SK-N-SH treated with all-trans-retinoic acid at 6 μM for 48 hours (cell line): ENCODE measurements around the gene RPS6KA2.

ENCODE experiments used
- ATAC-seq: fragments of 200-7000 bp; cut with Tn5 transposase; 3 replicates; pipeline ENCODE4 v1.9.1; 2020; ENCODE audit warnings: mild to moderate bottlenecking, moderate library complexity
- ARNTL ChIP-seq: fragments of 450-650 bp; formaldehyde crosslinking; IDR thresholded peaks from 2 replicates; pipeline ENCODE4 v1.5.0; 2020; ENCODE audit warnings: low read depth, mild to moderate bottlenecking, moderate library complexity, borderline replicate concordance
- BACH2 ChIP-seq: fragments of 250-450 bp; sonication (Bioruptor Pico); IDR thresholded peaks from 2 replicates; pipeline ENCODE4 v1.9.0; 2021; ENCODE audit warnings: mild to moderate bottlenecking, borderline replicate concordance
- CREB5 ChIP-seq: fragments of 250-450 bp; sonication (Bioruptor Pico); IDR thresholded peaks from 2 replicates; pipeline ENCODE4 v1.5.1; 2020; ENCODE audit warnings: low read depth, mild to moderate bottlenecking, moderate library complexity
- CSDC2 ChIP-seq: fragments of 250-450 bp; sonication (Bioruptor Pico); IDR thresholded peaks from 2 replicates; pipeline ENCODE4 v1.5.0; 2020; ENCODE audit warnings: mild to moderate bottlenecking, moderate library complexity
- CSRNP3 ChIP-seq: fragments of 250-450 bp; sonication (Bioruptor Pico); IDR thresholded peaks from 2 replicates; pipeline ENCODE4 v1.5.1; 2021; ENCODE audit warnings: mild to moderate bottlenecking, moderate library complexity
- ESRRG ChIP-seq: fragments of 250-450 bp; sonication (Bioruptor Pico); IDR thresholded peaks from 2 replicates; pipeline ENCODE4 v1.6.1; 2021; ENCODE audit warnings: mild to moderate bottlenecking
- GLIS3 ChIP-seq: fragments of 250-450 bp; sonication (Bioruptor Pico); IDR thresholded peaks from 2 replicates; pipeline ENCODE4 v1.5.0; 2020; ENCODE audit warnings: mild to moderate bottlenecking, moderate library complexity
- OSR1 ChIP-seq: fragments of 250-450 bp; sonication (Bioruptor Pico); IDR thresholded peaks from 2 replicates; pipeline ENCODE4 v1.8.0; 2022; ENCODE audit warnings: moderate library complexity, mild to moderate bottlenecking, inconsistent platforms
- PATZ1 ChIP-seq: fragments of 250-450 bp; sonication (Bioruptor Pico); IDR thresholded peaks from 2 replicates; pipeline ENCODE4 v1.8.0; 2020; ENCODE audit warnings: mild to moderate bottlenecking, moderate library complexity, borderline replicate concordance
- POU6F1 ChIP-seq: fragments of 250-450 bp; sonication (Bioruptor Pico); IDR thresholded peaks from 2 replicates; pipeline ENCODE4 v1.8.0; 2021; ENCODE audit warnings: low read depth, mild to moderate bottlenecking, moderate library complexity, borderline replicate concordance
- PPARA ChIP-seq: fragments of 250-450 bp; sonication (Bioruptor Pico); IDR thresholded peaks from 2 replicates; pipeline ENCODE4 v1.5.0; 2020; ENCODE audit warnings: mild to moderate bottlenecking, borderline replicate concordance
- RARB ChIP-seq: fragments of 250-450 bp; sonication (Bioruptor Pico); IDR thresholded peaks from 2 replicates; pipeline ENCODE4 v1.8.0; 2021; ENCODE audit warnings: mild to moderate bottlenecking, moderate library complexity
- SNAI2 ChIP-seq: fragments of 250-450 bp; sonication (Bioruptor Pico); IDR thresholded peaks from 2 replicates; pipeline ENCODE4 v1.5.0; 2020; ENCODE audit warnings: mild to moderate bottlenecking, moderate library complexity
- TCF4 ChIP-seq: fragments of 250-450 bp; sonication (Bioruptor Pico); IDR thresholded peaks from 2 replicates; pipeline ENCODE4 v1.8.0; 2021; ENCODE audit warnings: mild to moderate bottlenecking, moderate library complexity, borderline replicate concordance
- TOX ChIP-seq: fragments of 250-450 bp; sonication (Bioruptor Pico); IDR thresholded peaks from 2 replicates; pipeline ENCODE4 v1.8.0; 2021; ENCODE audit warnings: mild to moderate bottlenecking, moderate library complexity, borderline replicate concordance
- TSHZ2 ChIP-seq: fragments of 250-450 bp; sonication (Bioruptor Pico); IDR thresholded peaks from 2 replicates; pipeline ENCODE4 v1.5.0; 2020; ENCODE audit warnings: mild to moderate bottlenecking, moderate library complexity
- ZC3H10 ChIP-seq: fragments of 250-450 bp; sonication (Bioruptor Pico); IDR thresholded peaks from 2 replicates; pipeline ENCODE4 v1.5.1; 2021; ENCODE audit warnings: mild to moderate bottlenecking, moderate library complexity
- ZFP3 ChIP-seq: fragments of 250-450 bp; sonication (Bioruptor Pico); IDR thresholded peaks from 2 replicates; pipeline ENCODE4 v1.5.0; 2020; ENCODE audit warnings: mild to moderate bottlenecking, moderate library complexity
- ZFP30 ChIP-seq: fragments of 450-650 bp; formaldehyde crosslinking; IDR thresholded peaks from 2 replicates; pipeline ENCODE4 v1.5.0; 2022; ENCODE audit warnings: mild to moderate bottlenecking, moderate library complexity
- ZNF565 ChIP-seq: fragments of 450-650 bp; formaldehyde crosslinking; conservative IDR thresholded peaks from 2 replicates; pipeline ENCODE4 v1.5.0; 2020; ENCODE audit warnings: low read depth, mild to moderate bottlenecking, moderate library complexity
- ZNF70 ChIP-seq: fragments of 450-650 bp; formaldehyde crosslinking; IDR thresholded peaks from 2 replicates; pipeline ENCODE4 v1.5.0; 2020; ENCODE audit warnings: mild to moderate bottlenecking, moderate library complexity
- ZNF8 ChIP-seq: fragments of 450-650 bp; formaldehyde crosslinking; IDR thresholded peaks from 2 replicates; pipeline ENCODE4 v1.5.0; 2020; ENCODE audit warnings: mild to moderate bottlenecking, moderate library complexity

Gene RPS6KA2

GRCh38 chr6:166654573-166654972 lies 27.5 kb upstream of the RPS6KA2 start (continued):
- TF ChIP-seq TCF4 (CRISPR knock-in tag) (0 out of 2 replicates have a peak, but pooled peaks have one; percentile 43), PATZ1 (CRISPR knock-in tag) (0 out of 2 replicates have a peak, but pooled peaks have one; percentile 27), GLIS3 (CRISPR knock-in tag) (peak; percentile 67; the same call in 1 of the 2 replicates), ZNF70 (CRISPR knock-in tag) (no peak), CSRNP3 (no peak), BACH2 (CRISPR knock-in tag) (no peak), OSR1 (no peak), ZFP3 (peak; percentile 81; the same call in 1 of the 2 replicates), ZNF8 (CRISPR knock-in tag) (no peak), ZC3H10 (peak; percentile 61; the same call in 1 of the 2 replicates)

- TF ChIP-seq RARB (CRISPR knock-in tag) (no peak), CSRNP3 (peak; percentile 85; the same call in 1 of the 2 replicates)
- TF ChIP-seq, all 23 proteins: peak for 1
- no peak; the same call in 2 of the 3 replicates for ATAC-seq
Measured at GRCh38 chr6:166653639-166653941, 26.5 kb upstream of the RPS6KA2 start.

GRCh38 chr6:166650824-166651807 lies 24.1 kb upstream of the RPS6KA2 start:
- no peak for ATAC-seq
- TF ChIP-seq OSR1 (no peak), CREB5 (CRISPR knock-in tag) (no peak), GLIS3 (CRISPR knock-in tag) (no peak), TOX (CRISPR knock-in tag) (no peak), PATZ1 (CRISPR knock-in tag) (no peak), ZNF8 (CRISPR knock-in tag) (no peak), CSDC2 (CRISPR knock-in tag) (no peak), ZNF70 (CRISPR knock-in tag) (no peak), ZNF565 (CRISPR knock-in tag) (no peak), TSHZ2 (no peak), CSRNP3 (no peak), TCF4 (CRISPR knock-in tag) (no peak), ESRRG (CRISPR knock-in tag) (no peak), PPARA (CRISPR knock-in tag) (no peak), ARNTL (CRISPR knock-in tag) (no peak), ZFP3 (no peak), SNAI2 (CRISPR knock-in tag) (no peak), POU6F1 (CRISPR knock-in tag) (no peak), ZC3H10 (no peak), ZFP30 (CRISPR knock-in tag) (no peak)
